ENCODE data around the gene CITED1. TPM values are rescaled to one million over a fixed set of nuclear protein-coding genes. Genes with fewer than 3 reads are reported as not detected.

The CITED1 gene, protein sequence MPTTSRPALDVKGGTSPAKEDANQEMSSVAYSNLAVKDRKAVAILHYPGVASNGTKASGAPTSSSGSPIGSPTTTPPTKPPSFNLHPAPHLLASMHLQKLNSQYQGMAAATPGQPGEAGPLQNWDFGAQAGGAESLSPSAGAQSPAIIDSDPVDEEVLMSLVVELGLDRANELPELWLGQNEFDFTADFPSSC
- not detected for total RNA-seq

DNA sequence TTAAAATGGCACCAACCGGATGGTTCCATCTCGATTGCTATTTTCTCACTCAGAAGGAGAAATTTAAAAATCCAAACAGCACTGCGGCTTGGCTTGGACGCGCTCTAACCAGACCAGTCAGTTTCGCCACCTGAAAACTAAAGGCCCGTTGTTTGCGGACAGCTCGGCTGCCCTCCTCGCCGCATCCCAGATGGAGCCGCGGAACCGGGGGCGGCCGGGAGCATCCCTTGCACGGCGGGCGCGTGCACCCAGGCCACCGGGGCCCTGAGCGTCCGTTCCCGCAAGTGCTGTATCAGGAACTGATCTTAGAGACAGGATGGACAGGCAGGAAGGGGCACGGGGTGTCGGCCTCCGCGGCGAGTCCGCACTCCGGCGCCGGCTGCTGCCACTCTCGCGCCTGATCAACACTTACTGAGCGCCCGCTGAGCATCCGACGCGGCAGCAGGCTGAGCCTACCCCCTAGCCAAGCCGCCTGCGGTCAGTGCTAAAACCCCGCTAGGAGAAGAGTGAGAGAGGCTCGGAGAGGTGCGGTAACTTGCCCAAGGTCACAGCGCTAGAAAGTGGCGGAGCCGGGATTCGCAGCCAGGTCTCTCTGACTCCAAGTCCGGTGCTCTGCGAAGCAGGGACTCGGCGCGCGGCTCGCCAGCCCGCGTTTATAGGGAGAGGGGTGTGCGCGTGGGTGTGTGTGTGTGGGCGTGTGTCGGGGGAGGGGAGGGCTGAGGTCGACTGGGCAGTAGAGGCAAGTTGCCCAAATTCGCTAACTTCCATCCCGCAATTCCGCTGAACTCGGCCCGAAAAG lies at the start of gene CITED1:
Gene CITED1 (minus strand): TSS at position 629 of the 799 bp plus-strand sequence. CDS start 3,045 bp downstream, outside the sequence.

Other genes starting within 250 kb of the CITED1 start
- under 1 TPM; 0.08 to 0.14 TPM for gene RTL5, start 174.0 kb downstream of the CITED1 start, total RNA-seq
- gene PIN4, start 124.2 kb downstream of the CITED1 start, total RNA-seq, result 1 to 10 TPM; 7.1 to 9.6 TPM
- 1 to 10 TPM; 7.8 to 8.2 TPM for gene ERCC6L, start 66.9 kb downstream of the CITED1 start, total RNA-seq
- 1,000 to 10,000 TPM; 1,317 to 1,340 TPM for gene RPS4X, start 28.7 kb downstream of the CITED1 start, total RNA-seq